Retina (tissue), 1 donor: ENCODE data around the gene DNAJC15.
"Not testable (repeated sequence)": the region's sequence is repeated elsewhere in the genome, so short reads cannot be mapped to it uniquely, and the experiment has no call there.

Experiments
- DNase-seq: peaks from one replicate; pipeline ENCODE4 v3.0.0-alpha.2; 2016

DNAJC15 gene

DNA sequence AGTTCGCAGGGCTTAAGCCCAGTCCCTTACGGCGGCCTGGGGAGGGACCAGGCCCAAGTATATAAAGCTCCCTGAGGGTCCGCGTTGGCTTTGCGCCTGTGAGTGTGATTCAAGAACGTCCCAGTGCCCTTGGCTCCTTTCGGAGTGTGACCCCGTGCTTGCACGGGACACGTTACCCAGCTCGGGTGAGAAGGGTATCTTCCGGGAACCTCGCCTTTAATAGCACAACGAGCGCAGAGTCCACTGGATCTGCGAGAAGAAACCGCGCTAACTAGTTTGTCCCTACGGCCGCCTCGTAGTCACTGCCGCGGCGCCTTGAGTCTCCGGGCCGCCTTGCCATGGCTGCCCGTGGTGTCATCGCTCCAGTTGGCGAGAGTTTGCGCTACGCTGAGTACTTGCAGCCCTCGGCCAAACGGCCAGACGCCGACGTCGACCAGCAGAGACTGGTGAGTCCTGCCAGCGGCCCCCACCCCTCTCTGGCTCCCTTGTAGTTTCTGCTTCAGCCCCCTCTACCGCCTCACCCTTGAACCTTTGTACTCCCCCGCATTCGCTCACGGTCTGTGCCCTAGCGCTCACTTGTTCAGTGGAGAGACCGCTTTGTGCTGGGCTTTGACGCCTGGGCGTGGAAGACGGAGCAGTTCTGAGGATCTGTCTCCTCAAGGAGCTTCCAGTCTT is at the start of gene DNAJC15:
TSS of gene DNAJC15 (plus strand) at position 298 of the 675 bp plus-strand sequence. CDS start at position 339, 41 bp downstream.
- DNase-seq = peak; percentile 95

DNA sequence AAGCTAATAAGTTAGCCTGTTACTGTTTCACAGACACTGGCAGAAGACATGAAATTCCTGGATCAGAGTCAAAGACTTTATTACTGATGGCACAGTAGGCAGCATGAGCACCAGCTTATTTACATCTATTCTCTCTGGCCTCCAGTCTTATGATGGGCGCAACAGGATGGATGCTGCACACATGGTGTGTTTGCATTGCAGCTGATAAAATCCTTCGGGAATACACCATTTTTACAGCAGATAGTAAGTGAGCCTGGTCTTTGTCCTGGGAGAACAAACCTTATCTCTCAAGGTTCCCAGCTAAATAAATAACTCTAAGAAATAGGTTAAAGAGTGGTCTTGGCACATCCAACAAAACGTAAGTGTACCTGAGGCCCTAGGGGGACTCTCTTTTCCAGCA is 47.3 kb upstream of the DNAJC15 start:
- DNase-seq = no peak

DNA sequence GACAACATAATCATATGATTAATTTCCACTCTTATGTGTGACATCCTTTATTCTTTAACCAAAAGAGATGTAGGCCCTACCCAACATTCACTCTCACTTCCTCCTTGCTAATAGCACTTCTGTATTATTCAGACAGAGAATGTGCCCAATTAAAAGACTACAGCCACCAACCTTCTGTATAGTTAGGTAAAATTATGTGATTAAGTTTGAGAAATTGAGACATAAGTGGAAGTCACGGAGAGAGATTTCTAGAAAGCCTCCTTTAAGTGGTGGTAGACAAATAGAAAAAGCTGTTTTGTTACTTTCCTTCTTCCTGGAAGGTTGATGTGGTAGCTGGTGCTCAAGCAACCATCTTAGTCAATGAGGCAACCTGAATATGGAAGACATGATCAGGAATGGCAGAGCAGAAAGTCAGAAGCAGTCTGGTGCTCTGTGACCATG is 46.1 kb upstream of the DNAJC15 start:
- no peak for DNase-seq

DNA sequence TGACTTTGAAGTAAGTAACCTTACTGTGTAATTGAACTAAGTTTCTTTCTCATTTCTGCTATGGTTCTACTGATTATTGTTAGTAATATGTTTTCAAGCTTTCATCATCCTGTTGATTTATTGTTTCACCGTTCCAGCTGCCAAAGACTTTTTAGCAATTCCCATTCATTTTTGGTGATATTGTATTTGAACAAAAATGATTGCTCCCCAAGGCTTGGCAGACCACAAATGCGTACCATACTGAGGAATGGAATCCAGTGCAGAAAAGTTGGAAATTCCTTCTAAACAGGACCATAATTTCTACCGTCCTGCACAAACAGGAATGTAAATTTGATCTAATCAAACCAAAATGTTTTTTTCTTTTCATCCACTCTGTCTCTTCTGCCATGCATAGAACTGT is 42.1 kb upstream of the DNAJC15 start:
- DNase-seq = no peak

DNA sequence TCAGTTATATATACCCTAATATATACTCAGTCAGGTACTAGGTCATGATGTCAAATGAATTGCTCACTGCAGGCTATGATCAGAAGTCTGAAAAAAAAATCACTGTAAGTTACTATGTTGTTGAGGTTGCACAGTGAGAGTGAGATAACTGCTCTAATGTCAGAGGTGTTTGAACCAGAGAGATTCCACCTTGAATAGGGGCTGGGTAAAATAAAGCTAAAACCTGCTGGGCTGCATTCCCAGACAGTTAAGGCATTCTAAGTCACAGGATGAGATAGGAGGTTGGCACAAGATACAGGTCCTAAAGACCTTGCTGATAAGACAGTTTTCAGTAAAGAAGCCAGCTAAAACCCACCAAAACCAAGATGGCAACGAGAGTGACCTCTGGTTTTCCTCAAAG is 41.5 kb upstream of the DNAJC15 start:
- no peak for DNase-seq

DNA sequence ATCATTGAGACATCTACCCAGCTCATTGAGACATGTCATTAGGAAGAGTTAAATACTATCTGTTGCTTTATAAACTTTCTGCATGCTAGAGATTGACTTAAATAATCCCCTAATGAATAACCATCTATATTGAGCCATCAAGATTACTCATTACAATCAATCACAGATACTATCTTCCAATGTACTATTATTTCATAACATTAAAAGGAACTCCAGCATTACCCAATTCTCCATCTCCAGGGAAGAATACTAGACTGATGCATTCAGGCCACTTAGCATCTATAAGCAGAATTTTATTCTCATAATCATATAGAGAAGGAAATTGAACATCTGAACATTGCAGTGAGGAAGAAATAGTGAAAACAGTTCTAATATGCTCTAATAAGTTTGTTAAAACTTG is 39.4 kb upstream of the DNAJC15 start:
- no peak for DNase-seq

DNA sequence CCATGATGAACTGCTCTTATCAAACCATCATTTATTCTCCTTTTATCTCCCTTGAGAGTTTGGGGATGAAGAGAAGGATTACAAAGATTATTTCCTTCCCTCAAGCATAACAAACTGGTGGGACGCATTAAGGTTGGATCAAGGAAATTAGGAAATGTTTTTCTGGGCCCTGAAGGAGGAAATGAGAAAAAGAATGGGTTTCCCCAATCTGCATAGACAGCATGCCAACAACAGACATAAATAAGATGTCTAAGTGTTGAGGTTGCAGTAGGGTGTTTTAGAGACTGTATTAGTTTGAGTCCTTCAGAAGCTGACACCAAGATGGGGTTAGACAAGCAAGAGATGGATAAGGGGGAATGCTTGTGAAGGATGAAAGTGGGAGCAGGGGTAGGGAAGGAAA is 38.7 kb upstream of the DNAJC15 start:
- DNase-seq = no peak

DNA sequence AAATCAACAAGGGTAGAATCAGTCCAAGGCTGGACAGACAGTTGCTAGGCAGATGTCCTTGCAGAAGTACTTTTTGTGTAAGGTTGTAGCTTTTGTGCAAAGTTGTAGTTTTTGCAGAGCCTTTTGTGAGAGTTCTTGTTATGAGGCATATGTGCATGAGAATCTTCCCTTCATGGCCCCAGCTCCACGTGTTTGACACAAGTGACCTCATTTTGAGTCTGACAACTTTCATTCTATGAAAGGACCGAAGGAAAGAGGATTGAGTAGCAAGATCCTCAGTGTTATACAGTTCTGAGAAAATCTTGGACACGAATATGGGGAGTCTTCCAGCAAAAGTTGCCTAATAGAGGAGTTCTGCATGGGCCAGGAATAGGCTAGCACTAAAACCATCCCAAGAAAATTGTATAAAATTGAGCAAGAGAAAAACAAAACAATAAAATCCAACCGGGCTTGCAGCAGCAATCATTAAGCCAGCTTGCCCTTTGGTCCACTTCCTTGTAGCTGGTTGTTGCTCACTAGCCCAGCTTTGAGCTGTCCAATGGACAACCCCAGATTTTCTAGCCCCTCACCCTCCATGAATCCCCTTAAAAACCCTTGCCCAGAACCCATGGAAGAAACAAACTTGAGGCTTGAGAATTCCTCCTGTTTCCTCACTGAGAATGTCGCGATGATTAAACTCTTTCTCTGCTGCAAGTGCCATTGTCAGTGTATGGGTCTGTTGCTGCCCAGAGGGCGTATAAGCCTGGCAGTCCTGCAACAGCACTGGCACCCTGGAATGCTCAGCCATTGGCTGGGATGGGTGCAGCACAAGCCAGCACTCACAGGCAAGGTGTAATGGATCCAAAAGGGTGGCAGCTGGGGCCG is 37.8 kb upstream of the DNAJC15 start:
- no peak for DNase-seq

DNA sequence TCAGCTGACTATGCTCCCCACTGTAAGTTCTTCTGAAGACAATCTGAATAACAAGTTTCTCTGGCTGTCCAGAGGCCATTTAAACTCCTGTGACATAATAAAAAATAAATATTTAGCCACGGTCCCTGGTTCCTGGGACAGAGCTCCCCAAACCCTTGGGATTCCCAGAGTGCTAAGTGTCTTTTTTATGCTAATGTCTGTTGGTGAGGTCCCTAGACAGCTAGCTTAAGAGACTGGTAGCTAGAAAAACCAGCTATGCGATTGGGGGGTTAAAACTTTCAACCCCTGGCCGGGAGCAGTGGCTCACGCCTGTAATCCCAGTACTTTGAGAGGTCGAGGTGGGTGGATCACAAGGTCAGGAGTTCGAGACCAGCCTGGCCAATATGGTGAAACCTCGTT is 37.2 kb upstream of the DNAJC15 start:
- DNase-seq = no peak

DNA sequence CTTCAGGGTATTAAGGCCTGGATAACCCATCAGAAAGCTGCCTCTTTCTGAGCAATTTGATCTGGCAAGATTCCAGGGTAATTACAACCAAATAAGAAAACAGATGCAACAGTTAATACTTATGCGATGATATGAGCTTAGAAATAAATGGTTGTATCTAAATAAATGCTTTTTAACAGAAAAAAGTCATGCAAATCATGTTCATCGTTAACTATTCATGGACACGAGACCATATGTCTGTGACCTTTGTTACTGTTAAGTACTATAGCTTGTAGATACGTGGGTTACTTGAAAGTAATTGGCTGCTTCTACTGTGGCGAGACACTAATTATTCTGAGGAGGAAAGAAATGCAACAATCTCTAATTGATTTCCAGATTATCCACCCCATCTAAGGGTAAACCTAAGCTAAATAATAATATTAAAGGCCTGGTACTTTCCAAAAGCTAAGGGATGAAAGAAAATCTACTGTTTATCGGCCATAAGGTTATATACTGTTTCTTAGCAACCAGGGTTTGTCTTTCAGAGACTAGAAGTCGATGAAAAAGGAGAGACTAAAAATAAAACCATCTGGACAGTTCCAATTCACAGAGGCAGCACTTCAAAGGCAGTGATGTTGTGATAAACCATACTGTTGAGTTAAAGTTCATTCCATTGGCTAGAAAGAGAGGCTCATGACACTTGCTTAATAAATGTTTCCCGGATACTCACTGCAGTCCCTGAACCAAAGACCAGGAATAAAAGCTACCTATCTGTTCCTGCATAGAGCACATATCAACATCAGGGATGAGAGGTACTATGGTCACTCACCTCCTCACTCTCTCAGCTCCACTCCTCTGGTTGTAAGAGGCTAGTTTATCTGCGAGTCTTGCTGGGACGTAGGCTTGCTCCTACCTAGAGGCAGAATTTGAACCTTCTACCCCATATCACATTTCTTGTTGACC is 32.8 kb upstream of the DNAJC15 start:
- peak; percentile 9 for DNase-seq

DNA sequence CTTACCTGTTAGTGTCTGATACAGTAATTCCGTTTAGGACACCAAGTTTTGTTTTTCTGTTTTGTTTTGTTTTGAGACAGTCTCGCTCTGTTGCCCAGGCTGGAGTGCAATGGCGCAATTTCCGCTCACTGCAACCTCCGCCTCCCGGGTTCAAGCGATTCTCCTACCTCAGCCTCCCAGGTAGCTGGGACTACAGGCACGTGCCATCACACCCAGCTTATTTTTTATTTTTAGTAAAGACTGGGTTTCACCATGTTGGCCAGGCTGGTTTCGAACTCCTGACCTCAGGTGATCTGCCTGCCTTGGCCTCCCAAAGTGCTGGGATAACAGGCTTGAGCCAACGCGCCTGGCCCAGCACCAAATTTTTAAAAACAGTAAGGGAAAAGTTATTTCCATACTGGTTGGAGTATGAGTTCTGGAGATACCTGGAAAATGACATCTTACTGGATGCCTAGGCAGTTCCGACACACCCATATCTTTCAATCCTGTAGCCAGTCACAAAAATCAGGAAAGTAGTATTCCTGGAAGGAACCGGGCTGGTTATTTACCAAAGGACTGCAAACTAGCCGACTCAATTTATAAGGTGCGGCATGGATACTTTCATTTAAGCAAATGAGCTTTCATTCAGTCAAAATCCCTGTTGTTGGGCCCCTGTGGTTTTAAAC is 32.0 kb upstream of the DNAJC15 start:
- DNase-seq = not testable (repeated sequence)

DNA sequence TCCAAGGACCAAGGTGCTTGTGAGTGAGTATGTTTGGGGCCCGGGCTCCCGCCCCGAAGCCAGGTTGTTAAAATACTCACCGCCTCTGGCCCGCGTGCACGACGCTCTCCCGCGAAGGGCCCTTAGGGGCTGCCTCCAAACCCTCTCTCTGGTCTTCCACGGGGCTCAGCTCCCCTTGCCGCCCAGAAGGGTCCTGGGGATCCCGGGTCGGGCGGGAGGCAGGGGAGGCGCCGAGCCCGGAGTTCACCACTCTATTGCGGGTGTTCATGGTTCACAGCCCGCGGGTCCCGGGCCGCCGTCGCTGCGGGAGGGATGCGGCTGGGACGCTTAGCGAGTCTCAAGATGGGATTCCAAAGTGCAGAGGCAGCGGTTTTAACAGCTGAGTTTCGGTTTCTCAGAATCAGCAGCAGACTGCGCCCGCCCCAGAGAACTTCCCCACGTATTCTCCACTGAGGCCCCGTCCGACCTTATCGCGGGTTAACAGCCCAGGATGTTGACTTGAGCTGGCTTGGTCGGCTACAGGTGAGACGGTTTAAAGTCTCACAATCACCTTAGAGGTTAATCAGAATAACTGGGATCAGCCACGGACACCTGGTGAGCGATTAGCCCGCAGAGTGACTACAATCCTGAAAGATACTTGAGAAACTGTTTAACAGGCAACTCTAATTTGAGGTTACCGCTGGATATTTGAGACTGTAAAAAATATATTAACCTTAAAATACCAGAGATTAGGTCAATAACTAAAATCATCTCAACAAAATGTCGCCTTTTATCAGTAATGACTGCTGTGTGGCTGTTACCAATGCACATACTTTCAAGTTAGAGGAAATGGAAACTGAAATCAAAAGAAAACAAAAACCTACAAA is 31.3 kb upstream of the DNAJC15 start, which contains the start of gene EPSTI1:
TSS of gene EPSTI1 (minus strand) at position 344 of the 866 bp plus-strand sequence. CDS start at position 268, 76 bp downstream.
- DNase-seq = peak; percentile 71

DNA sequence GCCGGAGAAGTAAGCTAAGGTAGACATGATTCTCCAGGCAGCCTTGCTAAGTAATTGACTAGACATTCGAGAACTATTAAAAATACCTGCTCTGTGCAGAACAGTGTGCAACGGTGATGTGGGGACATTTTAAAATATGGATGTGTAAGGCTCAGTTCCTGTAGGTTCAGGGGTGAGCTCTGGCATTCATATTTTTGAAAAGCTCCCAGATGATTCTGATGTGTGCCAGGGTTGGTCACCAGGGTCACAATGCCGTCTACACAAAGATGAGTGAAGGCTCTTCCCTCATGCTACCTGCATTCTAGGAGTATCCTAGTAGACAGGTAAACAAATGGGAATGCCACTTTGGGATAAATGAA is 30.6 kb upstream of the DNAJC15 start:
- DNase-seq = no peak

DNA sequence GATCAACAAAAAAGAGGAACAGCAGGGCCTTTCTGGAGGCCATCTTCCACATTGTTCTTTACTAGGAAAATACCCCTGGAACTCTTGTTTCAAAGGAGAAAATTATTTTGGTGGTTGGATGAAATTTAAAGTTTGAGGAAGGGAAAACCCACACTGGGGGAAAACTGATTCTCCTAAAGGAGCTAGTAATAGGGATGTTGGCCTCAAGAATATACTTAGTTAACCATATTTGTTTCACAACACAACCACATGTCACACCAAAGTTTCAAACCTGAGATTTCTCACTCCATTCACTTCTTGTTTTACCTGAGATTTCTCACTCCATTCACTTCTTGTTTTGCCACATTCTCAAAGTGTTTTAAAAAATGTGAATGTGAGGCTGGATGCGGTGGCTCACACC is 28.5 kb upstream of the DNAJC15 start:
- DNase-seq = no peak

DNA sequence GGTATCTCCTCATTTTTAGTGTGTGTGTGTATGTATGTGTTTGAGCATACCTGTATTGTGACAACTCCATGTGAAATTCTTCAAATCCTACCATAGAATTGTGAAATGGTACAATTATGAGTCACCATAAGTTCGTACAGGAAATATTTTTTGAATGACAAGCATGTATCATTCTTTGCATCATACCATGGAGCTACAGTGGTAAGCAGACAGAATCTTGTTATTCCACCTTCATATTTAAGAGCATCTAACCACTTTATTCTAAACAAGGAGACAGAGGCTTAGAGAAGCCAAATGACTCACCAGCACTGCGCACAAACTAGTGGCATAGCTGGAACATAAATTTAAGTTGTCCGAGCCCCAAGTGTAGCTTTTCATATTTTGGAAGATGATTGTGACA is 26.8 kb upstream of the DNAJC15 start:
- no peak for DNase-seq

DNA sequence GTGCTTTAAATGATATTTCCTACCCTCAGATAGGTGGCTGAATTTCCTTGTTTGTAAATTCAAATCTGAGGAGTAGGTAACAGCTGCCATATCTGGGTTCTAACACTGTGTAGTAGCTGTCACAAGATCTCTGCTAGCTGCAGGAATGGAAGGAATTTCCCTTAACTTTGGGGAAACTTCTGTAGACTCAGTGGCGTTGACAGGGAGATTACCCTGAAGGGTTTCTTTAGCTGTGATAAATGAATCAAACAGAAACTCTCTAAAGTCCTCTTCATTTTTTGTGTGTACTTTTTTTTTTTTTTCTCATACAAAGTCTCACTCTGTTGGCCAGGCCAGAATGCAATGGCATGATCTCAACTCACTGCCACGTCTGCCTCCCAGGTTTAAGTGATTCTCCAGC is 26.0 kb upstream of the DNAJC15 start:
- no peak for DNase-seq

DNA sequence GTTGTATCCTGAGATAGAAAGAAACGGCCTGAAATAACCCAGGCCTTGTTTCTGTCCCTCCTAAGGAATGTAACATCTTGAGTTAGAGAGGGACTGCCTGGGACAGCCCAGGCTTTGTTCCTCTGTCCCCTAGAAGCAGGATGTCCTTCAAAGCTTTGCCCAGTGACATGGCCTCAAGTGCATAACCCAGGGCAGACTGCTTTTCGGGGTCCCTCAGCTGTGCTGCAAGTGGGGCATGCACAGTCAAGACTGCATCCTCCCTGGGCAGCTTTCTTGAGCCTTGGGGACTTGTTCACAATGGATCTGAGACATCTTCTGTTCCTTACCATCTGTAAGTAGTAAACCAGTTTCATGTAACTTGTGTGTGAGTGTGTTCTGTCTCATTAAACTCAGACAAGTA is 23.9 kb upstream of the DNAJC15 start:
- no peak for DNase-seq

DNA sequence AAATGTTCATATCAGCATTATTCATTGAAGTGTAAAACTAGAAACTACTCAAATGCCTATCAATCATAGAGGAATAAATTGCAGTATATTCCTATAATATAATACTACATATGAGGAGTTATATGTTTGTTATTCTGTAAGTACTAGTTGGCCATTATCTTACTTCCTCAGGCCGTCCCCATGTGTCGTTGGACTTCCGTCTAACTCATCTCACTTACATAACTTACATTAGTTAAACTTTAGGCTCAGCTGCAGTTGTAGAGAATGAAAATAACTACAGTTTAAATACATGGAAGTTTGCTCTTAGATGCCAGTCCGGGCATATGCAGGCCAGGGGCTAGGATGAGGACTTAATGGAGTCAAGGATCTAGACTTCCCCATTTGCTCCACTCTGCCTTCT is 22.7 kb upstream of the DNAJC15 start:
- DNase-seq = no peak

DNA sequence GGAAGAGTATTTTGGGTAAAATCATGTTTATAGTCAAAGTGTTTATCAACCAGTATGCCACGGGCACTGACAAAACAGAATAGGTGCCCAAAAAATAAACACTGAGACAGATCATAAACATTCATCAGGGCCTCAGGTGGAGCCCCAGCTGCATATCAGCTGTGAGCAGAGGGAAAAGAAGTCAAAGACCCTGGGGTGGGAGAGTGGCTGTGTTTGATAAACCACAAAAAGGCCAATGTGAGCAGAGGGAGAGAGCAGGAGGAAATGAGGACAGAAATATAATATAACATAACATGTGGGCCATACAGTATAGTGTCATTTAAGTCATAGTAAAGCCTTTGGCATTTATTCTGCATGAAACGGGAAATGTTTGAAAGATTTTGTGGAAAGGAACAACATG is 21.4 kb upstream of the DNAJC15 start:
- no peak for DNase-seq

DNA sequence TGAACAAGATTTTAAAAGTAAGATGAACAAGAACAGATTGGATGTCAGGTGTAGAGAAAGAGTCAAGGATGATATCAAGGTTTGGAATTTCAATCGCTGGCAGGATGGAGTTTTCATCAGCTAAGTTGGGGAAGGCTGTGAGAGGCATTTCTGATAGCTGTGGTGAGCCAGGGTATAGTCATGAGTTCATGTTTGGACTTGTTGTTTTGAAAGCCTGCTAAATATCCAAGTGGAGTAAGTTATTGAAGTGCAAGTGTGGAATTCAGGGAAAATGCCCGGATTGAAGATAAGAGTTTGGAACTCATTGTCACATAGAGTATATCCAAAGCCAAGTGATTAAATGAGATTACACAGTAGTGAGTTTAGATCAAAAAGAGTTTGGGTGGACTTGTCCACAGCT is 20.4 kb upstream of the DNAJC15 start:
- DNase-seq = no peak

DNA sequence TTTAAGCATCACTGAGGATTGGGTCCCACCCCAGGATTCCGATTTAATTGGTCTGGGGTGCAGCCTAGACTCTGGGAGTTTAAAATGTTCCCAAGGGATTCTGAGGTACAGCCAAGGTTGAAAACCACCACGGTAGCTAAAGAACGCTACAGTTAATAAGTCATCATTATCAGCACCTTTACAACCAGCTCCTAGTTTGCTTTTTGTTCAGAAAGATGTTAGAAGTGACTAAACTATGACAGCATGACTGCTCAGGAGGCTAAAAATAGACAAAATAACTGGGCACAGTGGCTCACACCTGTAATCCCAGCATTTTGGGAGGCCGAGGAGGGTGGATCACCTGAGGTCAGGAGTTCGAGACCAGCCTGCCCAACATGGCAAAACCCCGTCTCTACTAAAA is 19.7 kb upstream of the DNAJC15 start:
- DNase-seq = no peak
